ENCODE data around the gene ATOH1.

ATOH1 gene

DNA sequence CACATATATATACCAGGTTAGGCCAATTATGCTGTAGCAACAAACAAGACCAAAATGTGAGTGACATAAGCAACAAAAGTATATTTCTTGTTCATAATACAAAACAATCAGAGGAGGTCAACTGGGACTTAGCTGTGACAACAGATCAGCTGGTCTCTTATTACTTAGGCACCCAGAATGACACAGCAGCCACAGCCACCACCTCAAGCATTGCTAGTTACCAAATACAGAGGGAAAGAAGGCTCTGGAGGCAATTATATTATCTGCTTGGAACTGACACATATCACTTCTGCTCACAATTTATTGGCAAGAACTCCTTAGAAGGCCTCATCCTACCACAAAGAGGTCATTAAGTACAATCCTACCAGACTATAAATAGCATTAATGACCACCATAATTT is 15.2 kb downstream of the ATOH1 start:
- no peak overlapping the region for H3K4me3 ChIP-seq (ENCODE audit: control insufficient read depth, low read depth, low read length)
- no peak for DNase-seq (ENCODE audit: low read depth)
- TF ChIP-seq, protein P1, sequence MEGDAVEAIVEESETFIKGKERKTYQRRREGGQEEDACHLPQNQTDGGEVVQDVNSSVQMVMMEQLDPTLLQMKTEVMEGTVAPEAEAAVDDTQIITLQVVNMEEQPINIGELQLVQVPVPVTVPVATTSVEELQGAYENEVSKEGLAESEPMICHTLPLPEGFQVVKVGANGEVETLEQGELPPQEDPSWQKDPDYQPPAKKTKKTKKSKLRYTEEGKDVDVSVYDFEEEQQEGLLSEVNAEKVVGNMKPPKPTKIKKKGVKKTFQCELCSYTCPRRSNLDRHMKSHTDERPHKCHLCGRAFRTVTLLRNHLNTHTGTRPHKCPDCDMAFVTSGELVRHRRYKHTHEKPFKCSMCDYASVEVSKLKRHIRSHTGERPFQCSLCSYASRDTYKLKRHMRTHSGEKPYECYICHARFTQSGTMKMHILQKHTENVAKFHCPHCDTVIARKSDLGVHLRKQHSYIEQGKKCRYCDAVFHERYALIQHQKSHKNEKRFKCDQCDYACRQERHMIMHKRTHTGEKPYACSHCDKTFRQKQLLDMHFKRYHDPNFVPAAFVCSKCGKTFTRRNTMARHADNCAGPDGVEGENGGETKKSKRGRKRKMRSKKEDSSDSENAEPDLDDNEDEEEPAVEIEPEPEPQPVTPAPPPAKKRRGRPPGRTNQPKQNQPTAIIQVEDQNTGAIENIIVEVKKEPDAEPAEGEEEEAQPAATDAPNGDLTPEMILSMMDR (conservative IDR thresholded peaks at IDR 0.05; ENCODE audit: control insufficient read depth, insufficient read depth, low read depth, low read length): no peak

DNA sequence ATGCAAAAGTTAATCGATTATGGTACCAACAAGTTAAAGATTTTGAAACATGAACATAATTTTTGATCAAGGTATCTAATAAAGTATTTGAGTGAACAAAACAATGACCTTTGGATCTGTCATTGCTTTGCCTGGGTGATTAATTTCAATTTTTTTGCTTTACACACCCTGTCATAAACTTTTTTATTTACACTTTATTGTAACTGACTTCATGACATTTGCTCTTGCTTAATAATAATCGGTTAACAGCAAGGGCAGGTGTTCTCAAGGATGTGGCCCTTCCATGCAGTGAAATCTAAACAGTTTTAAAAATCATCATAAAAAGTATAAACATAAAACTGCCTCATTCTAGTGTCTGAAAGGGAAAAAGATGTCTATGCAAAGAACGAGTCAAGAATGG is 24.1 kb downstream of the ATOH1 start:
- DNase-seq (ENCODE audit: low read depth): no peak
- no peak overlapping the region for H3K4me3 ChIP-seq (ENCODE audit: control insufficient read depth, low read depth, low read length)
- TF ChIP-seq, protein P1 (conservative IDR thresholded peaks at IDR 0.05; ENCODE audit: control insufficient read depth, insufficient read depth, low read depth, low read length): no peak

DNA sequence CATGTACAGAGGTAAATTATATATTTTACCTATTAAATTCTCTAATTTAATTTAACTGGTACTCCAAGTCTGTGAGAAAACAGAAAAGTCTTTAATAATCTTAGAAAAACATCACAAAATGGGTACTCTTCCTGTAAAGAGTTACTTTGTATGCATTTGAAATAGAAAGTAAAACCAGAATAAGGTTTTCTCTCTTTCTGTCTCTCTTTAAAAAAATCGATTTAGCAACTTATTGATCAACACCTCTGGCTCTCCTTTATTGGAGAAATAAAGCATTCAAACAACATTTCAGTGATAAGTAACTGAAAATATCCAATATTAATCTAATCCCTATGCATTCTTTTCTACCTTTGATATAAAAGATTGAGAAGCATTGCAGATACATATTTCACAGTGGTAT is 27.4 kb downstream of the ATOH1 start:
- no peak for DNase-seq (ENCODE audit: low read depth)
- H3K4me3 ChIP-seq (ENCODE audit: control insufficient read depth, low read depth, low read length): no peak overlapping the region
- TF ChIP-seq, protein P1 (conservative IDR thresholded peaks at IDR 0.05; ENCODE audit: control insufficient read depth, insufficient read depth, low read depth, low read length): no peak

DNA sequence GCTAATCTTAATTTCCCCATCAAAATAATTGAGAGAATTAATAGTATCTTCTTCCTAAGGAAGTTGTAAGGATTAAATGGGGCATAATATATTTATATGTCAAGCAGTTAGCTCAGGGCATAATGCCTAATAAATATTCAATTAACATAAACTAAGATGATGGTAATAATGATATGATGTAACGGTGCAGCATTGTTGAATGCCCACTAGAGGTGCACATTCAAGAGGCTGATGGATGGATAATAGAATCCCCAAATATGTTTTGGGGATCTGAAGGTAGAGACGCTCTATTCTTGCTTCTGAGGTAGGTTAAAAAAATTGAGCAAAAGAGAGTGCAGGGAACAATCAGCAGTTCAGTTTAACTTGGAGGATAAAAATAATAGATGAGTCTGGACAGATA is 37.1 kb downstream of the ATOH1 start:
- no peak overlapping the region for H3K4me3 ChIP-seq (ENCODE audit: control insufficient read depth, low read depth, low read length)
- TF ChIP-seq, protein P1 (conservative IDR thresholded peaks at IDR 0.05; ENCODE audit: control insufficient read depth, insufficient read depth, low read depth, low read length): no peak
- no peak for DNase-seq (ENCODE audit: low read depth)

DNA sequence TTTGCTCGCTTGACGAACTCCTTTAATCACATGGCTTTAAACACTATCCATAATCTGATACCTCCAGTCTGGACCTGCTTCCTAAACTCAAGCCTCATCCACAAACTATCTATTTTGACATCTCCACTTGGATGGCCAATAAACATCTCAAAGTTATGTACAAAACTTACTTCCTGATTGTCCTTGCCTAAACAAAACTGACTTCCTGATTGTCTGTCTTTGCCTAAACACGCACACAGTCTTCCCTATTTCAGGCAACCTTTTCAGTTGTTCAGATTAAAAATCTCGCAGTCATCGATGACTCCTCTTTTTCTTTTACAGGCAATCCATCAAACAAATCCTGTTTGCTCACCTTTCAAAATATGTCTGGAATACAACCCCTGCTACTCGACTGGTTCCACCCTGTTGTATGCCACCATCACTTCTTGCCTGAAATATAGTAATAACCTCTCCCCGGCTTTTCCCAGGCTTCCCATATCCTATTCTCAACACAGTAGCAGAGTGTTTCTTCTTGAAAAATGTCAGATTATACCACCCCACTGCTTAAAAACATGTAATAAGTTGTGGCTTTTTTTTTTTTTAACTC is 39.0 kb downstream of the ATOH1 start:
- DNase-seq (ENCODE audit: low read depth): no peak
- TF ChIP-seq, protein P1 (conservative IDR thresholded peaks at IDR 0.05; ENCODE audit: control insufficient read depth, insufficient read depth, low read depth, low read length): no peak
- H3K4me3 ChIP-seq (ENCODE audit: control insufficient read depth, low read depth, low read length): no peak overlapping the region

DNA sequence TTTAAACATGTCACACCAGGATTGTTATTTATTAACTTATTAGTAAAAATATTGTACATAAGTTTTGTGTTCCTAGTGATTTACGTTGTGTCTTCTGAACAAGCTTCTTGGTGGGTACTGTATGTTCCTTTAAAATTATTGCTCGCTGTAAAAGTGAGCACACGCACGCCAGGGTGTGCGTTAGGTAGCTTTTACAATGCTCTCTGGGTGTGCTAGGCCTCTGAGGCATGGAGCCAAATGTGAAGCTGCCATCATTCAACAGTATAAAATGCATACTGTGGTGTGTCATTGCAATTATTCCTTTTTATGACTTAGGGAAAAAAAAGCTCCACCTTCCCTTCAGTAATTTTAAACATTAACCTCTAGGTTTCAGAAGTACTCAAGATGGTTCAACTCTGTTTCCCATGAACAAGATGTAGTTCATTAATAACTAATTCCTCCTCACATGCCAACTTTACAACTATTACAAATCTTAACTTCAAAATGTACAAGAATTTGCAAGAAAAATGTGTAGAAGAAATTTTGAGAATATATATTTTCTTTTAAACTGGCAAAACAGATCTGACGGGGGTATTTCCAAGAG is 42.4 kb downstream of the ATOH1 start:
- TF ChIP-seq, protein P1 (conservative IDR thresholded peaks at IDR 0.05; ENCODE audit: control insufficient read depth, insufficient read depth, low read depth, low read length): no peak
- DNase-seq (ENCODE audit: low read depth): no peak
- no peak overlapping the region for H3K4me3 ChIP-seq (ENCODE audit: control insufficient read depth, low read depth, low read length)
